ENCODE measurements around the gene UBA3. TPM values are rescaled to one million over a fixed set of nuclear protein-coding genes. Genes with fewer than 3 reads are reported as not detected.

Gene UBA3
- total RNA-seq, 1 donor from 2014 or later: 46.6 TPM

- peaks cover 1% of the 10 kb centered on the region for H3K36me3 ChIP-seq (ENCODE audit: control insufficient read depth, insufficient read depth, low read length)
- no peaks in the 10 kb centered on the region for H3K27me3 ChIP-seq (ENCODE audit: control insufficient read depth, insufficient read depth, low read length)
- FAIRE-seq (no peak), DNase-seq (ENCODE audit: low read depth) (no peak)
- no peak for TF ChIP-seq CTCF (IDR thresholded peaks at IDR 0.05; ENCODE audit: insufficient read depth, low read length, severe bottlenecking)
- H3K4me3 ChIP-seq (ENCODE audit: low read depth, low read length): peak overlapping the region; percentile 65
Measured at GRCh38 chr3:69079269-69080159, 651 bp downstream of the UBA3 start.

- Histone ChIP-seq H3K27me3 (ENCODE audit: control insufficient read depth, insufficient read depth, low read length) (no peaks in the 10 kb centered on the region), H3K36me3 (ENCODE audit: control insufficient read depth, insufficient read depth, low read length) (peaks cover 1% of the 10 kb centered on the region), H3K4me3 (ENCODE audit: low read depth, low read length) (no peak overlapping the region)
- no peak for FAIRE-seq
- DNase-seq (ENCODE audit: low read depth): no peak
- no peak for TF ChIP-seq CTCF (IDR thresholded peaks at IDR 0.05; ENCODE audit: insufficient read depth, low read length, severe bottlenecking)
Measured at GRCh38 chr3:69072928-69073327, 7.2 kb downstream of the UBA3 start.

GRCh38 chr3:69066121-69066520, 14.0 kb downstream of the UBA3 start:
- Histone ChIP-seq H3K27me3 (ENCODE audit: control insufficient read depth, insufficient read depth, low read length) (no peaks in the 10 kb centered on the region), H3K36me3 (ENCODE audit: control insufficient read depth, insufficient read depth, low read length) (no peaks in the 10 kb centered on the region), H3K4me3 (ENCODE audit: low read depth, low read length) (no peak overlapping the region)
- no peak for TF ChIP-seq CTCF (IDR thresholded peaks at IDR 0.05; ENCODE audit: insufficient read depth, low read length, severe bottlenecking)
- no peak for FAIRE-seq
- DNase-seq (ENCODE audit: low read depth): no peak

GRCh38 chr3:69065318-69065964, 14.7 kb downstream of the UBA3 start:
- no peak for DNase-seq (ENCODE audit: low read depth)
- no peak for TF ChIP-seq CTCF (IDR thresholded peaks at IDR 0.05; ENCODE audit: insufficient read depth, low read length, severe bottlenecking)
- Histone ChIP-seq H3K4me3 (ENCODE audit: low read depth, low read length) (no peak overlapping the region), H3K36me3 (ENCODE audit: control insufficient read depth, insufficient read depth, low read length) (no peaks in the 10 kb centered on the region), H3K27me3 (ENCODE audit: control insufficient read depth, insufficient read depth, low read length) (no peaks in the 10 kb centered on the region)
- no peak for FAIRE-seq

GRCh38 chr3:69063636-69064035, 16.5 kb downstream of the UBA3 start:
- no peak for DNase-seq (ENCODE audit: low read depth)
- no peak for FAIRE-seq
- no peak overlapping the region for H3K4me3 ChIP-seq (ENCODE audit: low read depth, low read length)
- no peak for TF ChIP-seq CTCF (IDR thresholded peaks at IDR 0.05; ENCODE audit: insufficient read depth, low read length, severe bottlenecking)
- no peaks in the 10 kb centered on the region for H3K27me3 ChIP-seq (ENCODE audit: control insufficient read depth, insufficient read depth, low read length)
- H3K36me3 ChIP-seq (ENCODE audit: control insufficient read depth, insufficient read depth, low read length): no peaks in the 10 kb centered on the region
